Activated CD8-positive, alpha-beta memory T cell treated with anti-CD3 and anti-CD28 coated beads, Interleukin-2, amount 50 U/mL, for 1 hour (primary cell): ENCODE results near the gene TMEM109.
A peak's percentile ranks its signal among the peaks of the same experiment; 100 is the strongest.

Source experiments
- DNase-seq: peaks from one replicate; pipeline ENCODE4 v3.0.0-alpha.2; 2020; ENCODE audit errors: extremely low read depth

The TMEM109 gene

DNA sequence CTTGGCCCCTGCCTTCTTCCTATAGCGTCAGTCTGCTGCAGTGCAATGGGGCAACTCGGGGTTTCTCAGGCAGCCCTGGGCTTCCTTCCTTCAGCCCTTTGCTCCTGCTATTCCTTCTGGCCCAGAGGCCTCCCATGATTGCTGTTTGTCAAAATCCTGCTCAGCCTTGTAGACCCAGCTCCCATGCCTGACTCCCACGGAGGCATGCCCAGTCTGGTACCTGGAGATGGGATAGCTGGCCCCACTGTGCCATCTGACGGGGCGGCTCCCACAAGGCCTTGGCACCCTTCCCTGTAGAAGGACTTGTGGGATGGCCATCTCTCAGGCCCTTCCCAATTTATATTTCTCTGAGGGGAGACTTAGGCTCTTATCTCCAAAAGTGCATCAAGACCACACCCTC is 56.9 kb downstream of the TMEM109 start:
- DNase-seq = no peak

DNA sequence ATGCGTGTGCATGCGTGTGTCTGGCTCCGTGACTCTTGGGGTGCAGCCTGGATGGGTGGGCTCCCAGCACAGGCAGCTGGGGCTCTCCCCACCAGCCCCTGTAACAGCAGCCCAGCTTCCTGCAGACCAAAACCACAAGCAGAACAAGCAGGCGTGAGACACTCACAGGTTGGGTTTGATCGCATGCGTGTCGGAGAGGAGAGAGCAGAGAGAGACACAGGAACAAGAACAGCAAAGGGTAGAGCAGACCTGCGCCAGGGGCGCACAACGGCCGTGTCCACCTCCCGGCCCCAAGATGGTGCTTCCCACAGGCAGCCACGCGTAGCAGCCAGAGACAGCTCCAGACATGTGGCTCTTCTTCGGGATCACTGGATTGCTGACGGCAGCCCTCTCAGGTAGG is 57.6 kb downstream of the TMEM109 start, which contains the start of gene CD6:
Gene CD6 (plus strand): TSS at position 161 of the 400 bp plus-strand sequence. CDS start 186 bp downstream, at position 347.
- peak; percentile 68 for DNase-seq

GRCh38 chr11:60972182-60973030 is 58.4 kb downstream of the TMEM109 start:
- no peak for DNase-seq
